Coronary artery (tissue), 2 donors: ENCODE measurements around the gene C11orf87.

Experiments used
- DNase-seq: peaks from one replicate; pipeline ENCODE4 v3.0.0-alpha.2; 2017; ENCODE audit warnings: low spot score
- H3K27ac ChIP-seq, 2 donors: fragments of 200-600 bp; sonication (generic); one replicate each; pipeline ENCODE4 v1.5.1; 2016 to 2019
- H3K4me3 ChIP-seq: fragments of 200-600 bp; sonication (generic); 2 replicates; pipeline ENCODE4 v1.5.1; 2016; ENCODE audit warnings: mild to moderate bottlenecking, moderate library complexity
- CTCF ChIP-seq: fragments of 200-600 bp; sonication (generic); IDR thresholded peaks from one replicate; pipeline ENCODE4 v1.5.1; 2019; ENCODE audit warnings: antibody characterized with exemption

C11orf87 gene

DNA sequence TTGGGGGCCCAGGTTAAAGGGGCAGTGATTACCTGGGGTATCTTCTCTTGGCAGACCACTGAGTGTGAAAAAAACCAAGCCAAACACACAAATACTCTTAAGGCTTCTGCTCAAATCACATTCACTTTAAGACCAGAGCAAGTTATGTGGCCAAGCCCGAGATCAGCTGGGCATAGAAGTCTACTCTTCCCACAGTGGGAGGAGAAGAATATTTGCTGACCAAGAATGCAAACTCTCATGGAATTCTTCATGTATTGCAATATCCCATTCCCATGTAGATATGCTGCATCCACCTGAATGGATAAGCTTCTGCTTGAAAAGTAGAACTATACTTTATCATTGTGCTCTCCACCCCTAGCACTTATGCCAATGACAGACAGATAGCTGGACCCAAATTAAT is 37.1 kb upstream of the C11orf87 start:
- DNase-seq = no peak
- TF ChIP-seq CTCF = no peak
- Histone ChIP-seq H3K27ac (no peak overlapping the region), H3K4me3 (no peak overlapping the region)

DNA sequence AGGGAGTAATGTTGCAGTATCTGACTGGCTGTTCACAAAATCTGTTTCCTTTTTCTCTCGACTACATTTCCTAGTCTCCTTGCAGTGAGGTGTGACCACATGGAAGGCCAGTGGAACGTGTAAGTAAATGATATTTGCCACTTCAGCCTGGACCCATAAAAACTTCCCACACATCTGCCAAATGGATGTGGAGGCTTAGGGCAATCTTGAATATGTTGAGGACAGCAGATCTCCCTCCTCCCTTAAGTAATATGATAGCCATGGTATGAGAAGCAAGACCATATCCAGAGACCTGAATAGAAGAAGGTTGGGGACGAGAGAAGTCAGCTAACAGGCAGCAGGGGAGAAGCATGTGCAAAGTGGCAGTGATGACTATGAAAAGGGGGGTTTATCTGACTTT is 33.0 kb upstream of the C11orf87 start:
- H3K27ac ChIP-seq = no peak overlapping the region
- DNase-seq = no peak
- H3K4me3 ChIP-seq = no peak overlapping the region
- no peak for TF ChIP-seq CTCF

- Histone ChIP-seq H3K27ac (no peak overlapping the region), H3K4me3 (no peak overlapping the region)
- TF ChIP-seq CTCF = no peak
- DNase-seq = no peak
Observed at GRCh38 chr11:109390752-109391151, 31.2 kb upstream of the C11orf87 start.

- TF ChIP-seq CTCF = no peak
- no peak overlapping the region for H3K4me3 ChIP-seq
- no peak overlapping the region for H3K27ac ChIP-seq
- DNase-seq = no peak
Observed at GRCh38 chr11:109401545-109401944, 20.4 kb upstream of the C11orf87 start.

DNA sequence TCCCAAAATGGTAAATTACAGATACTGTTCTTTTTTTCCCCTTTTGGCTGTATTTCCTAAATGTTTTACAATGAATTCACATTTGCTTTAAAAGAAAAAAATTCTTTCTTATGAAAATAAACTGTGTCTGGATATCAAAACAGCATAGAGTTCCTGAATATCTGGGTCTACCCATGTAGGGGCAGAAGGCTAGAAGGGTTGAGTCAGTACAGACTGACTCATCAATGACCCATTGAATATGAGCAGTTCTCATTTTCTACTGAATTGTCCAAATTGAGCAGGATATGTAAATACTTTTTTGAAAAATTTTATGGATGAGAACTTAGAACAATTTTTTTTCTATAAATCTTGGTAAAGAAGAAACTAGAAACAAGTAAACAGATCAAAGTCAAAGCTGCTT is 16.3 kb upstream of the C11orf87 start:
- no peak for DNase-seq
- TF ChIP-seq CTCF = no peak
- Histone ChIP-seq H3K4me3 (no peak overlapping the region), H3K27ac (no peak overlapping the region)

- H3K4me3 ChIP-seq = no peak overlapping the region
- H3K27ac ChIP-seq = no peak overlapping the region
- TF ChIP-seq CTCF = no peak
- no peak for DNase-seq
Observed at GRCh38 chr11:109416601-109417000, 5.4 kb upstream of the C11orf87 start.

DNA sequence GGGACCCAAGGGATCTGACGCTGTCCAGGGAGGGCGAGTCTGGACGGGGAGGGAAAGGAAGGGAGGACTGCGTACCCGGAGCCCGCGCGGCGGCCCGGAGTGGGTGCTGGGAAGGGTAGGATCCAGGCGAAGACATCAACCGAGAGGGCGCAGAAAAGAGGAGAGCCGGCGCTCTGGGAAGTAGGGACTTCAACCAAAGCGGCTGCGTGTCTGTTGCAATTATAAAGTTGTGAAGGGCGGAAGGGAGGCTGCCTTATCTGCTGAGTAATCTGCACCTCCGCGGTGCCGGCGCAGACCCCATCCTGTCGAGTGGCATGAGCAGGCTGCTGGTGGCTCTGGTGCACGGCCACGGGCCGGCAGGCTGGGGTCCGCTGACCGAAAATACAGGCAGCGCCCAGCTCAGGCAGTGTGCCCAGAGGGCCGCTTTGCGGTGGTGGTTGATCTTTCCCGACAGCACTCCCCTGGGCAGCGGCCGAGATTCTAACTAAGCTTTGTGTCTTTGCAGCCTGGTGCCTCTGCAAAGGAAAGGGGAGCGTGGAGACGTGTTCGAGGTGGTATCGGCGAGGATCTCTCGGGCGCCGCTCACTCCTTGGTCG is 978 bp downstream of the C11orf87 start:
- no peak for TF ChIP-seq CTCF
- no peak for DNase-seq
- no peak overlapping the region for H3K27ac ChIP-seq
- H3K4me3 ChIP-seq = peak overlapping the region; percentile 55
